Neural progenitor cell (in vitro differentiated cells): Measurements from ENCODE around the gene TSPAN18.

Experiments
- EZH2 ChIP-seq: fragments of 200-600 bp; sonication (generic); IDR thresholded peaks from 2 replicates; pipeline ENCODE4 v1.6.1; 2017; ENCODE audit warnings: antibody characterized with exemption, mild to moderate bottlenecking, moderate library complexity
- TF ChIP-seq, protein P1 (sequence below): fragments of 200-600 bp; sonication (generic); IDR thresholded peaks from 2 replicates; pipeline ENCODE4 v1.5.1; 2017; ENCODE audit warnings: antibody characterized with exemption, mild to moderate bottlenecking

DNA sequence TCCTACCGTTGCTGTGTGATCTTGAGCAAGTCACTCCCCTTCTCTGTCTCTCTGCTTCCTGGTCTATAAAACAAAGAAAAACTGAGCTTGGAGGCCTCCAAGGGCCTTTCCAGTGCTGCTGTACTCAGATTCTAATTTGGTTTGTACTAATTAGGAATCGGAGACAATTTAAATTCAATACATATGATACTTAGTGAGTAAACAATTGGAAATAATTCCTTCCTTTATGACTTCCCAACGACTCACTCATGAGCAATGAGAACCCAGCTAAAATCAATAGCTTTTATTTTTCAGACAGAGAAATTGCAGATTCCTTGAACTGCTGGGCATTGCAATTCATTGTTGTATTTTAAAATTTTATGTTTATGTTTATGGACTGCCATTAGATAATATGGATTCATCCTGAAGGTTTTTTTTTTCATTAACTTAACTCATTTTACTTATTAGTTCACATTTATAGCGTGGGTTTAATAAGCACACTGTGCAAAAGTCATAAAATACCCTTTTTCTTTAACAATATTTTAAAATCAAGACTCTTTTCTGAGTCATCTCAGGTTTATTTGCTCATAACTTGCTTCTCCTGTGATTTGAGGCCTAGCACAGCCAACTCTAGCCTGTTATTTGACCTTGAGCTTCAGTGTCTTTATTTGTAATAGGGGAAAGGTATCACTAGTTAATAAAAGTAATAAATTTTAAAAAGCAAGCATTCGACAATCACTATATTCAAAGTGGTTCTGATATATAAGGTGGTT lies 128.2 kb downstream of the TSPAN18 start:
- TF ChIP-seq, protein P1, sequence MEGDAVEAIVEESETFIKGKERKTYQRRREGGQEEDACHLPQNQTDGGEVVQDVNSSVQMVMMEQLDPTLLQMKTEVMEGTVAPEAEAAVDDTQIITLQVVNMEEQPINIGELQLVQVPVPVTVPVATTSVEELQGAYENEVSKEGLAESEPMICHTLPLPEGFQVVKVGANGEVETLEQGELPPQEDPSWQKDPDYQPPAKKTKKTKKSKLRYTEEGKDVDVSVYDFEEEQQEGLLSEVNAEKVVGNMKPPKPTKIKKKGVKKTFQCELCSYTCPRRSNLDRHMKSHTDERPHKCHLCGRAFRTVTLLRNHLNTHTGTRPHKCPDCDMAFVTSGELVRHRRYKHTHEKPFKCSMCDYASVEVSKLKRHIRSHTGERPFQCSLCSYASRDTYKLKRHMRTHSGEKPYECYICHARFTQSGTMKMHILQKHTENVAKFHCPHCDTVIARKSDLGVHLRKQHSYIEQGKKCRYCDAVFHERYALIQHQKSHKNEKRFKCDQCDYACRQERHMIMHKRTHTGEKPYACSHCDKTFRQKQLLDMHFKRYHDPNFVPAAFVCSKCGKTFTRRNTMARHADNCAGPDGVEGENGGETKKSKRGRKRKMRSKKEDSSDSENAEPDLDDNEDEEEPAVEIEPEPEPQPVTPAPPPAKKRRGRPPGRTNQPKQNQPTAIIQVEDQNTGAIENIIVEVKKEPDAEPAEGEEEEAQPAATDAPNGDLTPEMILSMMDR = no peak
- TF ChIP-seq EZH2 = no peak
